ENCODE data around the gene TNFRSF25. TPM values are rescaled to one million over a fixed set of nuclear protein-coding genes. Genes with fewer than 3 reads are reported as not detected.
"Not testable (repeated sequence)": the region's sequence is repeated elsewhere in the genome, so short reads cannot be mapped to it uniquely, and the experiment has no call there.

TNFRSF25 gene
- total RNA-seq, 1 donor from 2014 or later = 27.9 TPM

- Mint-ChIP-seq H3K4me3 (ENCODE audit: unreplicated experiment) (no peak overlapping the region), H3K4me1 (ENCODE audit: unreplicated experiment) (peaks cover 13% of the 10 kb centered on the region), H3K36me3 (ENCODE audit: unreplicated experiment) (no peaks in the 10 kb centered on the region), H3K9me3 (ENCODE audit: unreplicated experiment) (no peaks in the 10 kb centered on the region), H3K27ac (ENCODE audit: unreplicated experiment) (no peak overlapping the region), H3K27me3 (ENCODE audit: unreplicated experiment) (peaks cover 24% of the 10 kb centered on the region)
- DNase-seq (ENCODE audit: extremely low spot score, unreplicated experiment) = no peak
- TF ChIP-seq, protein P1, sequence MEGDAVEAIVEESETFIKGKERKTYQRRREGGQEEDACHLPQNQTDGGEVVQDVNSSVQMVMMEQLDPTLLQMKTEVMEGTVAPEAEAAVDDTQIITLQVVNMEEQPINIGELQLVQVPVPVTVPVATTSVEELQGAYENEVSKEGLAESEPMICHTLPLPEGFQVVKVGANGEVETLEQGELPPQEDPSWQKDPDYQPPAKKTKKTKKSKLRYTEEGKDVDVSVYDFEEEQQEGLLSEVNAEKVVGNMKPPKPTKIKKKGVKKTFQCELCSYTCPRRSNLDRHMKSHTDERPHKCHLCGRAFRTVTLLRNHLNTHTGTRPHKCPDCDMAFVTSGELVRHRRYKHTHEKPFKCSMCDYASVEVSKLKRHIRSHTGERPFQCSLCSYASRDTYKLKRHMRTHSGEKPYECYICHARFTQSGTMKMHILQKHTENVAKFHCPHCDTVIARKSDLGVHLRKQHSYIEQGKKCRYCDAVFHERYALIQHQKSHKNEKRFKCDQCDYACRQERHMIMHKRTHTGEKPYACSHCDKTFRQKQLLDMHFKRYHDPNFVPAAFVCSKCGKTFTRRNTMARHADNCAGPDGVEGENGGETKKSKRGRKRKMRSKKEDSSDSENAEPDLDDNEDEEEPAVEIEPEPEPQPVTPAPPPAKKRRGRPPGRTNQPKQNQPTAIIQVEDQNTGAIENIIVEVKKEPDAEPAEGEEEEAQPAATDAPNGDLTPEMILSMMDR (IDR thresholded peaks at IDR 0.05) = no peak
These were observed 15.0 kb downstream of the TNFRSF25 start for GRCh38 chr1:6450943-6451373.

- H3K4me3 Mint-ChIP-seq (ENCODE audit: unreplicated experiment); DNase-seq (ENCODE audit: extremely low spot score, unreplicated experiment); H3K27ac Mint-ChIP-seq (ENCODE audit: unreplicated experiment); H3K36me3 Mint-ChIP-seq (ENCODE audit: unreplicated experiment); H3K9me3 Mint-ChIP-seq (ENCODE audit: unreplicated experiment): not testable (repeated sequence)
- Mint-ChIP-seq H3K27me3 (ENCODE audit: unreplicated experiment) (peaks cover 24% of the 10 kb centered on the region), H3K4me1 (ENCODE audit: unreplicated experiment) (peaks cover 13% of the 10 kb centered on the region)
These were observed 15.5 kb downstream of the TNFRSF25 start for GRCh38 chr1:6450486-6450885.

- H3K9me3 Mint-ChIP-seq (ENCODE audit: unreplicated experiment) = no peaks in the 10 kb centered on the region
- peaks cover 13% of the 10 kb centered on the region for H3K4me1 Mint-ChIP-seq (ENCODE audit: unreplicated experiment)
- no peaks in the 10 kb centered on the region for H3K36me3 Mint-ChIP-seq (ENCODE audit: unreplicated experiment)
- no peak overlapping the region for H3K4me3 Mint-ChIP-seq (ENCODE audit: unreplicated experiment)
- TF ChIP-seq, protein P1 (IDR thresholded peaks at IDR 0.05) = no peak
- no peak overlapping the region for H3K27ac Mint-ChIP-seq (ENCODE audit: unreplicated experiment)
- peaks cover 24% of the 10 kb centered on the region for H3K27me3 Mint-ChIP-seq (ENCODE audit: unreplicated experiment)
- no peak for DNase-seq (ENCODE audit: extremely low spot score, unreplicated experiment)
These were observed 15.9 kb downstream of the TNFRSF25 start for GRCh38 chr1:6450005-6450450.

DNA sequence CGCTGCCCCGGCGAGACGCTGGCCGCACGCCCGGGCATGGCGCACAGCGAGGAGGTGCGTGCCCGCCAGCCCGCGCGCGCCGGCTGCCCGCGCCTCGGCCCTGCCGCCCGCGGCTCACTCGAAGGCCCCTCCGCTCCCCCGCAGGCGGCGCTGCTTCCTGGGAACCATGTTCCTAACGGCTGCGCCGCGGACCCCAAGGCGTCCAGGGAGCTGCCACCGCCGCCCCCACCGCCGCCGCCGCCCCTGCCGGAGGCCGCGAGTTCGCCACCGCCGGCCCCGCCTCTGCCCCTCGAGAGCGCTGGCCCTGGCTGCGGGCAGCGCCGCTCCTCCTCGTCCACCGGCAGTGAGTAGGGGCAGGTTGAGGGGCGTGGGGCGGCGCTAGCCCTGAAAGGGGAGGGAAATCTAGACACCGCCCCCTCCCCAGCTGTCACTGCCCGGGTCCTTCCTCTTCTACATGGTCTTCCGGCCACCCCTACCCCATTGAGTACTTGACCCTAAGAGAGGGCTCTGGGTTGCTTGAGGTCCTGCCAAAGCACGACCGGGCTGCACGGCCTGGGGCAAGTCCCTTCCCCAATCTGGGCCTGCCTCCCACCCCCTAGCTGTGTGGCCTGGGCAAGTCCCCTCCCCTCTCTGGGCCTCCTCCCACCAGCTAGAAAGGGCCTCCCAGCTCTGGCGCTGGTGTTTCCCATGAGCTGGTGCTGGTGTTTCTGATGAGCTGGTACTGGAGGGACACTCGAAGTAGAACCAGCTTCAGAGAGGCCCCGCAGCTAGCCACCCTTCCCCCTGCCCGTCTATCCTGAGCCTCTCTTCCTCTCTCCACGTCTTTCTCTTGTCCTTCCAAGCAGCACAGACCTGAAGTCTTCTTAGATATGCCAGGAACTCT, 17.0 kb downstream of the TNFRSF25 start:
- no peak for DNase-seq (ENCODE audit: extremely low spot score, unreplicated experiment)
- Mint-ChIP-seq H3K4me3 (ENCODE audit: unreplicated experiment) (peak overlapping the region; percentile 44), H3K27ac (ENCODE audit: unreplicated experiment) (no peak overlapping the region), H3K27me3 (ENCODE audit: unreplicated experiment) (peaks cover 24% of the 10 kb centered on the region), H3K36me3 (ENCODE audit: unreplicated experiment) (no peaks in the 10 kb centered on the region), H3K9me3 (ENCODE audit: unreplicated experiment) (no peaks in the 10 kb centered on the region), H3K4me1 (ENCODE audit: unreplicated experiment) (peaks cover 13% of the 10 kb centered on the region)
- TF ChIP-seq, protein P1 (IDR thresholded peaks at IDR 0.05) = peak; percentile 15

- no peak for DNase-seq (ENCODE audit: extremely low spot score, unreplicated experiment)
- Mint-ChIP-seq H3K27me3 (ENCODE audit: unreplicated experiment) (peaks cover 24% of the 10 kb centered on the region), H3K9me3 (ENCODE audit: unreplicated experiment) (no peaks in the 10 kb centered on the region), H3K4me3 (ENCODE audit: unreplicated experiment) (no peak overlapping the region), H3K36me3 (ENCODE audit: unreplicated experiment) (no peaks in the 10 kb centered on the region), H3K27ac (ENCODE audit: unreplicated experiment) (no peak overlapping the region), H3K4me1 (ENCODE audit: unreplicated experiment) (peaks cover 13% of the 10 kb centered on the region)
- TF ChIP-seq, protein P1 (IDR thresholded peaks at IDR 0.05) = no peak
These were observed 17.9 kb downstream of the TNFRSF25 start for GRCh38 chr1:6447818-6448748.
